ELR (cell line): ENCODE measurements around the gene RAVER1.
A peak's percentile ranks its signal among the peaks of the same experiment; 100 is the strongest.
"Not testable (repeated sequence)": the region's sequence is repeated elsewhere in the genome, so short reads cannot be mapped to it uniquely, and the experiment has no call there.

Source experiments
- DNase-seq: peaks from one replicate; pipeline ENCODE4 v3.0.0-alpha.2; 2015; ENCODE audit warnings: low read depth

The RAVER1 gene

DNA sequence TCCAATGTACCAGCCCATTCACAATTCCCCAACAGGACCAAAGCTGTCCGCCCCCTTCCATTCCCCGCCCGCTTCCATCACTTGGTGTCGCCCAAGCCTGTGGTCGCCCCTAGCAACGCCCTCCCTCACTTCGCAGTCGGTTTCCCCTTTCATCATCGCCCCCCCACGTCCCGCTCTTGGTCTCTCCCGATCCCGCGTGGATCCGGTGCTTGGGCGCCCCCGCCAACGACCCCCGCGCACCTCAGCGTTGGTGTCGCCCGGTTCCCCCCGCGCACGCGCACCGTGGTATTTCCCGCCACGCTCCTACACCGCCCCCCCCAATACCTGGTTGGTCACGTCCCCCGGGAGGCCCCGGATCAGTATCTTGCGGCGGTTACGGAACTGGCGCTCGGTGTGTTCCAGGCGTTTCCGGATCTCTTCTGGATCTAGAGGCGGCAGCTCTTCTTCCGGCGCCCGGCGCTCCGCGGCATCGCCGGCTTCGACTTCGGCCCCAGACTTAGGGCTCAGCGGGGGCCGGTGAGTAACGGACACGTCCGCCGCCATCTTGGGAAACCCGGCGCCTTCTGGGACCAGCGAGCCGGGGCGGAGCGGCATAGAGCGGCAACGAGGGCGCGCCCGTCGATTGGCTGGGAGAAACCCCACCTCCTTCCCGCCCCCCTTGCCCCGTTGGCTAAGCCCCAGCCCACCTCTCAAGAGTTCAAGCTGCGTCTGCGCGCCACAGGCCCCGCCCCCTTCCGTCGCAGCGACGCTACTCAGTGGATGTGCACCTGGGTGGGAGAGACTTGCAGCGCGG is at the start of gene RAVER1:
RAVER1 (minus strand) TSS at position 565 of the 793 bp plus-strand sequence; CDS start at position 543, 22 bp downstream.
- DNase-seq = peak; percentile 99

GRCh38 chr19:10383223-10383499 is 49.8 kb upstream of the RAVER1 start:
- DNase-seq = not testable (repeated sequence)

- DNase-seq = peak; percentile 99
These were observed 47.2 kb upstream of the RAVER1 start, which contains the start of gene TYK2 for GRCh38 chr19:10380313-10381102. TSS of gene TYK2 (minus strand) at chr19:10380572. CDS start at chr19:10378406, 2,166 bp downstream.

GRCh38 chr19:10379880-10380312 is 46.6 kb upstream of the RAVER1 start:
- DNase-seq = peak; percentile 30

DNA sequence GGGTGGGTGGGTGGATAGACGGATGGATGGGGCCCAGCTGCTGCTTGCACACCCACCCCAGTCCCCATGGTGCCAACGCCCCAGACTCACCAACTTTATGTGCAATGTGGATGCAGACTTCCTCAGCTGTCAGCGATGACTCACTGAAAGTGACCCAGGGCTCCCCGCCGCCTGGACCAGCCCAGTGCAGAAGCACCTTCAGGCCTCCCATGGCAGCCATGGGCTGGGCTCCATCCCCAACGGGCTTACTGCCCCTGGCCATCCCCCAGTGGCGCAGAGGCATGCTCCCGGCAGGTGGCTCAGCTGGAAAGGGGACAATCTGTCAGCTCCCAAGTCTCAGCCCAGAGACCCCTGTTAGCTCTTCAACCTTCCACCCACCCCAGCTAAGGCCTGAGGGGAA is 44.8 kb upstream of the RAVER1 start:
- DNase-seq = no peak

- not testable (repeated sequence) for DNase-seq
These were observed 43.9 kb upstream of the RAVER1 start for GRCh38 chr19:10377140-10377640.

DNA sequence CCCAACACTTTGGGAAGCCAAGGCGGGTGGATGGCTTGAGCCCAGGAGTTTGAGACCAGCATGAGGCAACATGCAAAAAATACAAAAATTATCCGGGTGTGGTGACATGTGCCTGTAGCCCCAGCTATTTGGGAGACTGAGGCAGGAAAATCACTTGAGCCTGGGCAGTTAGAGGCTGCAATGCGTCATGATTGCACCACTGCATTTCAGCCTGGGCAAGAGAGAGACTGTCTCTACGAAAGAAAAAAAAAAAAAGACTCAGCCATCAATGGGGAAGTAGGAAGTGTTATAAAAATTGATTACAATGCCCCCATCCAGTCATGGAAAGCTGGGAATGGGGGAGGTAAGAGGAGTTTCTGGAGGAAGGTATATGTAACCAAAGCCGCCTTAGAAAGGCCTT is 41.6 kb upstream of the RAVER1 start:
- no peak for DNase-seq

GRCh38 chr19:10372690-10373089 is 39.4 kb upstream of the RAVER1 start:
- no peak for DNase-seq

GRCh38 chr19:10368101-10368803 is 34.9 kb upstream of the RAVER1 start:
- DNase-seq = peak; percentile 36

DNA sequence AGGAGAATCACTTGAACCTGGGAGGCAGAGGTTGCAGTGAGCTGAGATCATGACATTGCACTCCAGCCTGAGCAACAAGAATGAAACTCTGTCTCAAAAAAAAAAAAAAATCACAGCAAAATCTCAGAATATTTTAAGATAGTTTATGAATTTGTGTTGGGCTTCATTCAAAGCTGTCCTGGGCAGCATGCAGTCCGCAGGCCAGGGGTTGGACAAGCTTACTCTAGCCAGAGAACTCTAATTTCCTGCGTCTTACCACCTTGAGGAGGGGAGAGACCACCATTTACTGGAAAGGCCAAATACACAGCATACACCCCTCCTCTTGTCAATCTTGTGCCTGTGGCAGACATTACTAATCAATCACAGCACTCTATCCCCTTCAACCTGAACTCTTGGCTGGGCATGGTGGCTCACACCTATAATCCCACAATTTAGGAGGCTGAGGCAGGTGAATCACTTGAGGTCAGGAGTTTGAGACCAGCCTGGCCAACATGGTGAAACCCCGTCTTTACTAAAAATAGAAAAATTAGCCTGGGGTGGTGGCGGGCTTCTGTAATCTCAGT is 33.7 kb upstream of the RAVER1 start:
- DNase-seq = not testable (repeated sequence)

GRCh38 chr19:10365518-10365917 is 32.2 kb upstream of the RAVER1 start:
- DNase-seq = no peak

GRCh38 chr19:10364644-10365043 is 31.3 kb upstream of the RAVER1 start:
- DNase-seq = no peak

- DNase-seq = peak; percentile 56
These were observed 30.5 kb upstream of the RAVER1 start for GRCh38 chr19:10363789-10364281.

DNA sequence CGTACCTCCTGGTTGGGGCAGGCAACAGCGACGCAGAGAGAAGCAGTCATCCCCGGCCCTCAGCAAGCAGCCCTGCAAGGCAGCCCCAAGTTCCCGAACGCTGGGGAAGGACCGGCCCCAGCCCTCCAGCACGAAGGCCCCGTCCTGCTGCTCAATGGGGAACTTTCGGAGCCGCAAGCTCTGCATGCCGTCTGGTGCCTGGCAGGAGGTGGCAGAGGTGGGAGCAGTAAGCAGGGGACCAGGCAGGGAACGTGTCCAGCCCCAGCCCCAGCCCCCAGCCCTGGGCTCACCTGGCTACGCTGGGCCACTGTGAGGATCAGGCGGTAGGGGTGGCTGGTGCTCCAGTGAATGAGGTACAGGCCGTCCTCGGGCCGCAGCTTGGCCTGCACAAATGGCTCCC is 28.9 kb upstream of the RAVER1 start:
- DNase-seq = no peak

GRCh38 chr19:10361569-10362011 is 28.3 kb upstream of the RAVER1 start:
- no peak for DNase-seq

GRCh38 chr19:10356431-10356830 is 23.1 kb upstream of the RAVER1 start:
- no peak for DNase-seq

DNA sequence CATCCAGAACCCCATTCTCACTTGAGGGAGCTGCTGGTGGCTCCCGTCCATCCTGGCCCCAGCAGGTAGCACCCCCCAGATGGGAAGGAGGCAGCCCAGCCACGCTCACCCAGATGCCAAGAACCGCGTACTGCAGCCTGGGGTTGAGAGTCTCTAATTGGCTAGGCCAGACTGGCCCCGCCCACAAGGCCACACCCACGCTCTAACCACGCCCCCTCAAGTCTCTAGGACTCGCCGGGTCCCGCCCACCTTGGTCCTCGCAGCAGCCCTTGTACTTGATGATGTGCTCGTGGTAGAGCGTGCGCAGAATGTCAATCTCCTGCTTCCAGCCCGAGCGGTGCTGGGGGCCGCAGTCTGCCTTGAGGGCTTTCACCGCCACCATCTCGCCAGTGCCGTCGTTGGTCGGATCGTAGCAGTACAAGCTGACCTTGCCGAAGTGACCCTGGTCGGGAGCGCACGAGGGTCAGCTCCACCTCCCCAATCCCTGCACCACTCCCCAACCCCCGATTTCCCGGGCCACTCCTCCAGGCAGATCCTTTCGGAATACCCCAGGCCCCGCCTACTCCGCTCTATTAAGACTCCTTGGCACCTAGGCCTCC is 20.6 kb upstream of the RAVER1 start:
- DNase-seq = peak; percentile 52

DNA sequence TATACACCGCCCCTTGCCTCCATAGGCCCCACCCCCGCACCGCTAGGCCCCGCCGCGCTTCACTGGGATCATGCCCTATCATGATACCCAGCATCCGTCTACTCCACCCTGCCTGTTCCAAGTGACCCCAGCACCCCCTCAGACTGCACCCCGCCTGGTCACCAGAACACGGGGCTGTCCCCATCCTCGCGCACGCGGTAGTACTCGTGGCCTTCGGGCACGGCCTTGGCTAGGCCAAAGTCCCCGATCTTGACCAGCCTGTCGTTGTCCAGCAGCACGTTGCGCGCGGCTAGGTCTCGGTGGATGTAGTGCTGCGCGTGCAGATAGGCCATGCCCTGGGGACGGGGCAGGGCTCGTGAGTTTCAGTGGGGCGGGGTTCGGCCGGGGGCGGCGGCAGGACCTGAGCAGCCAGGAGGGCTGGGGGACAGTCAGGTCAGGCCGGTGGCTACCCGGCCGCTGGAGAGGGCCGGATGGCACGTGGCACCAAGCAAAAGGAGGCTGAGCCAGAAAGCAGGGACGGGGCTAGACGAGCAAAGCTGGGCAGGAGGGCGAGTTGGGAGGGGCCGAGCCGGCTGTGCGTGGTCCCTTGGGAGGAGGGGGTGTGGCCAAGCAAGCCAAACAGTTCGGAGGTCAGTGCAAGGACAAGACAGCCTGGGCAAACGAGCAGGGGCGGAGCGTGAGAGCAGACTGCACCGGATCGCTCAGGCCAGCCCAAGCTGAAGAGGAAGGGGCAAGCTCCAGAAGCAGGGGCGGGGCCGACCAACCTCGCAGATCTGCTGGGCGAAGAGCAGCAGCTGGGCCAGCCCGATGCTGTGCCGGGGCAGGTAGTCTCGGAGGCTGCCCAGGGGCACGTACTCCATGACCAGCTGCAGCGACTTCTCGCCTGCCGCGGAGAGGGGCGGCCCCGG is 19.7 kb upstream of the RAVER1 start:
- DNase-seq = no peak

- no peak for DNase-seq
These were observed 13.2 kb upstream of the RAVER1 start for GRCh38 chr19:10346509-10346908.

GRCh38 chr19:10344780-10345179 is 11.5 kb upstream of the RAVER1 start:
- DNase-seq = peak; percentile 51
